K562 (cell line): Measurements from ENCODE around the gene FOXN3. TPM values are rescaled to one million over a fixed set of nuclear protein-coding genes. Genes with fewer than 3 reads are reported as not detected.

Experiments used
- ATAC-seq: fragments of 200-7000 bp; cut with Tn5 transposase; 3 replicates; pipeline ENCODE4 v1.9.1; 2020; ENCODE audit warnings: moderate library complexity
- BruUV-seq: library from RNA; stranded (reverse); fragments of 400-500 nt; replicated peaks from 2 replicates; lab custom pipeline; 2021; lab: Mats Ljungman, UMichigan
- CTCF ChIA-PET: fragments of 300-600 bp; formaldehyde crosslinking; extraction: SDS; loops from one replicate; lab custom pipeline; 2021; ENCODE audit warnings: low intra/inter-chr PET ratio; lab: Yijun Ruan, JAX
- POLR2A ChIA-PET: fragments of 300-600, 350-650 bp; sonication (Branson Sonifier 250); formaldehyde crosslinking; extraction: SDS; loops from one replicate; lab custom pipeline; 2021; ENCODE audit warnings: antibody characterized with exemption, inconsistent platforms; lab: Yijun Ruan, JAX
- DNase-seq, 4 experiments: peaks; one replicate each; pipeline versions ENCODE4 v3.0.0 to v3.0.0-alpha.2; 2011 to 2018; ENCODE audit warnings: low spot score in 3 of 4, mixed read lengths in 3 of 4; ENCODE audit errors: extremely low read depth in 1 of 4
- FAIRE-seq: peaks from 2 replicates; lab custom pipeline; 2011; peaks lifted over from hg19 to GRCh38; lab: Jason Lieb, UNC
- H2AFZ ChIP-seq: 2 replicates; pipeline ENCODE4 v1.6.0; 2011; ENCODE audit warnings: low read depth, low read length, control low read depth, inconsistent platforms
- H3K27ac ChIP-seq: fragments of 200-600 bp; 3 replicates; pipeline ENCODE4 v1.8.0; 2011; ENCODE audit warnings: low read depth, mild to moderate bottlenecking, control low read depth, inconsistent platforms, low read length, moderate library complexity, mixed read lengths; ENCODE audit errors: extremely low read depth
- H3K27me3 ChIP-seq, 2 experiments: fragments of 300-600 bp in 1 of 2; 2 replicates in 1 of 2; 3 replicates in 1 of 2; pipeline versions ENCODE4 v1.6.0 to v1.8.0; 2011; ENCODE audit warnings: inconsistent platforms in 2 of 2, low read length in 2 of 2, mild to moderate bottlenecking in 1 of 2, mixed read lengths in 1 of 2, moderate library complexity in 1 of 2; ENCODE audit not compliant: control insufficient read depth in 2 of 2, insufficient read depth in 2 of 2
- H3K36me3 ChIP-seq: fragments of 300-600 bp; 3 replicates; pipeline ENCODE4 v1.8.0; 2011; ENCODE audit warnings: mild to moderate bottlenecking, low read length, inconsistent platforms; ENCODE audit not compliant: control insufficient read depth, insufficient read depth
- H3K4me1 ChIP-seq, 2 experiments: fragments of 200-600 bp in 1 of 2; replicated peaks in 1 of 2; 2 replicates in 1 of 2; 3 replicates in 1 of 2; pipeline versions ENCODE4 v1.5.1 to v1.8.0; 2011; ENCODE audit warnings: inconsistent platforms in 2 of 2, low read length in 2 of 2, mild to moderate bottlenecking in 1 of 2, mixed read lengths in 1 of 2, moderate library complexity in 1 of 2; ENCODE audit not compliant: control insufficient read depth in 2 of 2, insufficient read depth in 2 of 2
- H3K4me2 ChIP-seq: 2 replicates; pipeline ENCODE4 v1.6.1; 2011; ENCODE audit warnings: low read length, control low read depth, inconsistent platforms, mixed read lengths; ENCODE audit not compliant: insufficient read depth
- H3K4me3 ChIP-seq: fragments of 200-600 bp; sonication (generic), shearing (Covaris generic); 2 replicates; pipeline ENCODE4 v1.5.1; 2016; ENCODE audit warnings: control low read depth, inconsistent platforms
- H3K79me2 ChIP-seq: fragments of 200-600 bp; 3 replicates; pipeline ENCODE4 v1.8.0; 2011; ENCODE audit warnings: low read length, inconsistent platforms; ENCODE audit not compliant: control insufficient read depth, insufficient read depth
- H3K9ac ChIP-seq, 2 experiments: 2 replicates each; pipeline versions ENCODE4 v1.6.0 to v1.6.1; 2011; ENCODE audit warnings: low read depth in 2 of 2, low read length in 2 of 2, control low read depth in 1 of 2, inconsistent platforms in 1 of 2, mild to moderate bottlenecking in 1 of 2, mixed read lengths in 1 of 2; ENCODE audit not compliant: insufficient read depth in 1 of 2
- H3K9me1 ChIP-seq: one replicate; pipeline ENCODE4 v1.6.0; 2011; ENCODE audit warnings: inconsistent platforms, mild to moderate bottlenecking, low read length, moderate library complexity; ENCODE audit not compliant: control insufficient read depth, insufficient read depth
- H3K9me3 ChIP-seq: replicated peaks from 2 replicates; pipeline ENCODE4 v1.5.1; 2011; ENCODE audit warnings: low read depth, low read length, inconsistent platforms; ENCODE audit not compliant: control insufficient read depth, insufficient read depth
- H4K20me1 ChIP-seq: replicated peaks from 2 replicates; pipeline ENCODE4 v1.6.1; 2011; ENCODE audit warnings: low read length, inconsistent platforms, mixed read lengths; ENCODE audit not compliant: control insufficient read depth, insufficient read depth
- ARID2 ChIP-seq: fragments of 450-650 bp; IDR thresholded peaks from 2 replicates; pipeline ENCODE4 v1.6.1; 2017; ENCODE audit warnings: antibody characterized with exemption, mild to moderate bottlenecking
- C11orf30 ChIP-seq: fragments of 450-650 bp; IDR thresholded peaks from 2 replicates; pipeline ENCODE4 v1.6.1; 2016; ENCODE audit warnings: low read depth, mild to moderate bottlenecking
- CC2D1A ChIP-seq: fragments of 450-650 bp; IDR thresholded peaks from 2 replicates; pipeline ENCODE4 v1.6.1; 2017; ENCODE audit warnings: mild to moderate bottlenecking
- ESRRA ChIP-seq: fragments of 450-650 bp; IDR thresholded peaks from 2 replicates; pipeline ENCODE4 v1.6.1; 2014; ENCODE audit warnings: low read depth, mild to moderate bottlenecking, moderate library complexity, borderline replicate concordance
- MAFK ChIP-seq: IDR thresholded peaks from 2 replicates; pipeline ENCODE4 v1.6.1; 2011; ENCODE audit warnings: low read length, improper control_type of control experiment
- MTA1 ChIP-seq: fragments of 450-650 bp; IDR thresholded peaks from 2 replicates; pipeline ENCODE4 v1.6.1; 2017; ENCODE audit warnings: borderline replicate concordance
- NONO ChIP-seq, 2 experiments: fragments of 200-400 bp in 1 of 2; fragments of 450-650 bp in 1 of 2; formaldehyde crosslinking in 1 of 2; IDR thresholded peaks; 2 replicates each; pipeline ENCODE4 v1.6.1; 2017; ENCODE audit warnings: low read depth in 2 of 2, mild to moderate bottlenecking in 2 of 2, moderate library complexity in 2 of 2, low read length in 1 of 2
- NR2C2 ChIP-seq, 2 experiments: fragments of 200-800 bp in 1 of 2; sonication (Bioruptor generic) in 1 of 2; sonication (generic) in 1 of 2; formaldehyde crosslinking in 1 of 2; IDR thresholded peaks; 2 replicates each; pipeline versions ENCODE4 v1.6.1 to v1.8.0; 2016 to 2022; ENCODE audit warnings: mild to moderate bottlenecking in 1 of 2, missing compliant biosample characterization in 1 of 2, missing genetic modification characterization in 1 of 2, missing genetic modification reagents in 1 of 2
- PHB ChIP-seq: fragments of 250-450 bp; sonication (Bioruptor Pico); IDR thresholded peaks from 2 replicates; pipeline ENCODE4 v1.5.0; 2021
- POLR2AphosphoS5 ChIP-seq: IDR thresholded peaks from 2 replicates; pipeline ENCODE4 v1.6.1; 2011; ENCODE audit warnings: mild to moderate bottlenecking, low read depth, low read length, moderate library complexity; ENCODE audit not compliant: control insufficient read depth, insufficient read depth
- TAF7 ChIP-seq: fragments of 450-650 bp; IDR thresholded peaks from 2 replicates; pipeline ENCODE4 v1.6.1; 2016; ENCODE audit warnings: missing genetic modification characterization, missing compliant biosample characterization
- TCF3 ChIP-seq: sonication (generic); formaldehyde crosslinking; IDR thresholded peaks from 2 replicates; pipeline ENCODE4 v1.4.0; 2020; ENCODE audit warnings: mild to moderate bottlenecking, missing genetic modification reagents
- TRIM24 ChIP-seq, 2 experiments: fragments of 450-650 bp; IDR thresholded peaks; 2 replicates each; pipeline ENCODE4 v1.6.1; 2016
- ZBED1 ChIP-seq: IDR thresholded peaks from 2 replicates; pipeline ENCODE4 v1.6.1; 2014
- ZNF586 ChIP-seq: fragments of 450-650 bp; formaldehyde crosslinking; conservative IDR thresholded peaks from 2 replicates; pipeline ENCODE4 v1.4.0; 2020; ENCODE audit warnings: mild to moderate bottlenecking, moderate library complexity
- ZNF696 ChIP-seq: fragments of 250-450 bp; sonication (Bioruptor Pico); conservative IDR thresholded peaks from 2 replicates; pipeline ENCODE4 v1.4.0; 2020; ENCODE audit warnings: mild to moderate bottlenecking, moderate library complexity
- ZNF75A ChIP-seq: fragments of 450-650 bp; formaldehyde crosslinking; IDR thresholded peaks from 2 replicates; pipeline ENCODE4 v1.4.0; 2020; ENCODE audit warnings: mild to moderate bottlenecking
- WGBS: fragments of 100-300 bp; shearing (Covaris generic); methylation state at CpG from one replicate; pipeline ENCODE4 v1.1.6; 2016; ENCODE audit warnings: low coverage, mixed read lengths; ENCODE audit not compliant: insufficient coverage; ENCODE audit errors: missing lambda C conversion rate; 5-methylcytosine and 5-hydroxymethylcytosine counted together
- in situ Hi-C: fragments of 300-500 bp; cut with MboI; formaldehyde crosslinking; loops from 4 replicates; pipeline ENCODE4 v1.15.0; 2018; ENCODE audit warnings: inconsistent platforms, mixed read lengths
- intact Hi-C: fragments of 100-400 bp; cut with micrococcal nuclease; formaldehyde crosslinking; loops from 2 replicates; pipeline ENCODE4 v1.14.2; 2022
- polyA plus RNA-seq, 8 experiments: library from polyadenylated mRNA; depleted of rRNA in 4 of 8; stranded (reverse) in 5 of 8; unstranded in 3 of 8; fragments of >200 nt; fragmentation: Nextera tagmentation in 2 of 8; fragmentation: Illumina TruSeq in 1 of 8; extraction: Ambion mirVana in 2 of 8; extraction: Trizol in 1 of 8; gene quantifications; 2 replicates each; pipeline versions ENCODE4 v1.2.1 to v1.2.3, GENCODE V29; 2011 to 2014; ENCODE audit warnings: inconsistent platforms in 1 of 8, missing spikeins in 1 of 8
- total RNA-seq, 7 experiments: library from RNA; depleted of rRNA in 6 of 7; stranded (reverse); fragments of >200 nt in 6 of 7; fragmentation: Illumina TruSeq in 2 of 7; extraction: Trizol in 2 of 7; gene quantifications; 2 replicates each; pipeline versions ENCODE4 v1.2.1 to v1.2.3, GENCODE V29; 2011 to 2021; ENCODE audit warnings: low replicate concordance in 1 of 7
- TF ChIP-seq, protein P1 (sequence below): fragments of 450-650 bp; formaldehyde crosslinking; IDR thresholded peaks from 2 replicates; pipeline ENCODE4 v1.4.0; 2020; ENCODE audit warnings: mild to moderate bottlenecking, mixed read lengths
- TF ChIP-seq, protein P2 (sequence below): fragments of 250-450 bp; sonication (Bioruptor Pico); IDR thresholded peaks from 2 replicates; pipeline ENCODE4 v1.8.0; 2022; ENCODE audit warnings: inconsistent platforms

Gene FOXN3
- total and polyA plus RNA-seq, 9 of the 15 experiments (the other 6 are each of a cell fraction or from before 2014, with no cell fraction given) = 0.07 to 1.3 (median 0.40) TPM

DNA sequence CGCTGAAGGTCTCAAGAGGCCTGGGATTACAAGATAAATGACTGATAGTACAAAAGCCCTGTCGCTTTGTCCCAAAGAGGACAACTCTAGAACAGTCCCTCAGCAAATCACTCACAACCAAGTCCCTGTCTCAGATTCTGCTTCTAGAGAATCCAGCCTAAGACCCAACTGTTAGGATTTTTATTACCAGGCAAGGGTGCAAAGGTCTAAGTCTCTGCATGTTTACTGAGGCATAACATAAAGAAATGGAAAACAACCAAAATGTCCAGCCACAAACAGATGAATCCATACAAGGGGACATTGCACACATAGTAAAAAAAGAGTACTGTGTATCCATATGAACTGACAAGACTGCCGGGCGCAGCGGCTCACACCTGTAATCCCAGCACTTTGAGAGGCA, 104.1 kb downstream of the FOXN3 start:
- H3K4me2 ChIP-seq = no peak overlapping the region
- 0% methylated on average over 4 of the region's 5 CpGs for WGBS
- H3K27ac ChIP-seq = no peak overlapping the region
- BruUV-seq = no TSS peak
- H3K36me3 ChIP-seq = no peaks in the 10 kb centered on the region
- no peak for ATAC-seq
- no peak overlapping the region for H3K4me3 ChIP-seq
- H3K9ac ChIP-seq = no peak overlapping the region
- H2AFZ ChIP-seq = no peak overlapping the region
- POLR2A ChIA-PET = no interaction called here
- intact Hi-C loops (no loop called here), in situ Hi-C loops (no loop called here)
- H3K9me1 ChIP-seq = no peaks in the 10 kb centered on the region
- no peak for FAIRE-seq
- H4K20me1 ChIP-seq = no peaks in the 10 kb centered on the region
- no peaks in the 10 kb centered on the region for H3K79me2 ChIP-seq
- H3K27me3 ChIP-seq = peaks cover 0 to 14% of the 10 kb centered on the region in 2 experiments; a peak in 1 of 5 replicates
- no peak for DNase-seq
- no peaks in the 10 kb centered on the region for H3K9me3 ChIP-seq
- no peaks in the 10 kb centered on the region for H3K4me1 ChIP-seq
- TF ChIP-seq ZNF75A (CRISPR knock-in tag) (no peak), NONO (IDR thresholded peaks at IDR 0.05; ENCODE audit: low read depth in 2 of 2, low read length in 1 of 2) (no peak), NR2C2 (CRISPR knock-in tag; IDR thresholded peaks at IDR 0.05) (no peak), NR2C2 (tag; IDR thresholded peaks at IDR 0.05) (no peak), ESRRA (no peak), TAF7 (no peak), C11orf30 (no peak), ZBED1 (no peak), PHB (CRISPR knock-in tag) (no peak), POLR2AphosphoS5 (no peak), MTA1 (no peak), CC2D1A (no peak), TRIM24 (IDR thresholded peaks at IDR 0.05) (no peak), ZNF586 (no peak), TCF3 (CRISPR knock-in tag) (no peak), ZNF696 (CRISPR knock-in tag) (no peak), MAFK (no peak), ARID2 (no peak)
- TF ChIP-seq, protein P1, sequence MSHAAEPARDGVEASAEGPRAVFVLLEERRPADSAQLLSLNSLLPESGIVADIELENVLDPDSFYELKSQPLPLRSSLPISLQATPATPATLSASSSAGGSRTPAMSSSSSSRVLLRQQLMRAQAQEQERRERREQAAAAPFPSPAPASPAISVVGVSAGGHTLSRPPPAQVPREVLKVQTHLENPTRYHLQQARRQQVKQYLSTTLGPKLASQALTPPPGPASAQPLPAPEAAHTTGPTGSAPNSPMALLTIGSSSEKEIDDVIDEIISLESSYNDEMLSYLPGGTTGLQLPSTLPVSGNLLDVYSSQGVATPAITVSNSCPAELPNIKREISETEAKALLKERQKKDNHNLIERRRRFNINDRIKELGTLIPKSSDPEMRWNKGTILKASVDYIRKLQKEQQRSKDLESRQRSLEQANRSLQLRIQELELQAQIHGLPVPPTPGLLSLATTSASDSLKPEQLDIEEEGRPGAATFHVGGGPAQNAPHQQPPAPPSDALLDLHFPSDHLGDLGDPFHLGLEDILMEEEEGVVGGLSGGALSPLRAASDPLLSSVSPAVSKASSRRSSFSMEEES = no peak
- TF ChIP-seq, protein P2, sequence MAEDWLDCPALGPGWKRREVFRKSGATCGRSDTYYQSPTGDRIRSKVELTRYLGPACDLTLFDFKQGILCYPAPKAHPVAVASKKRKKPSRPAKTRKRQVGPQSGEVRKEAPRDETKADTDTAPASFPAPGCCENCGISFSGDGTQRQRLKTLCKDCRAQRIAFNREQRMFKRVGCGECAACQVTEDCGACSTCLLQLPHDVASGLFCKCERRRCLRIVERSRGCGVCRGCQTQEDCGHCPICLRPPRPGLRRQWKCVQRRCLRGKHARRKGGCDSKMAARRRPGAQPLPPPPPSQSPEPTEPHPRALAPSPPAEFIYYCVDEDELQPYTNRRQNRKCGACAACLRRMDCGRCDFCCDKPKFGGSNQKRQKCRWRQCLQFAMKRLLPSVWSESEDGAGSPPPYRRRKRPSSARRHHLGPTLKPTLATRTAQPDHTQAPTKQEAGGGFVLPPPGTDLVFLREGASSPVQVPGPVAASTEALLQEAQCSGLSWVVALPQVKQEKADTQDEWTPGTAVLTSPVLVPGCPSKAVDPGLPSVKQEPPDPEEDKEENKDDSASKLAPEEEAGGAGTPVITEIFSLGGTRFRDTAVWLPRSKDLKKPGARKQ (CRISPR knock-in tag) = no peak
- CTCF ChIA-PET = no interaction called here
